GM18511 (cell line): Measurements from ENCODE around the gene OPTC.
"Not testable (repeated sequence)": the region's sequence is repeated elsewhere in the genome, so short reads cannot be mapped to it uniquely, and the experiment has no call there.

Experiments
- ATAC-seq: cut with Tn5 transposase; IDR thresholded peaks from one replicate; pipeline ENCODE4 v1.9.1; 2021; ENCODE audit warnings: mild to moderate bottlenecking, moderate library complexity; ENCODE audit not compliant: unreplicated experiment

Gene OPTC

DNA sequence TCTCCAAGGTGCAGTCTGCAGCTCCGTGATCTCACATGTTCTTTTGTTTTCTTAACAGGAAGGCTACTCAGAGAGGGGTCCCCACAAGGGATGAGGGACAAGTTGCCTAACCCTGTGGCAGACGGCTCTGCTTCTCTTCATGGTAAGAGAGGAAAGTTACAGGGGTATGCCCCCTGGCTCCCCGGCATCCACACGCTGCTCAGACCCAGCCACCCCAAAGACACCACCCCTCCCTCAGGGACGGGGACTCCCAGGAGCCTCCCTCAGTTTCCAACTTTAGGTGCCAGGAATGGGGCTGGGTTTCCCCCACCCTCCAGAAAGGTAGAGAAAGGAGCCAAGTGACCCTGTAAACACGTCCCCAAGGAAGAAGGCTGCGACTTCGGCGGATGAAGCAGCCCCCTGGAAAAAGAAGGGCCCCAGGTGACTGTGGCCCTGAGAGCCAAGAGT, 19.7 kb downstream of the OPTC start:
- ATAC-seq: no peak

DNA sequence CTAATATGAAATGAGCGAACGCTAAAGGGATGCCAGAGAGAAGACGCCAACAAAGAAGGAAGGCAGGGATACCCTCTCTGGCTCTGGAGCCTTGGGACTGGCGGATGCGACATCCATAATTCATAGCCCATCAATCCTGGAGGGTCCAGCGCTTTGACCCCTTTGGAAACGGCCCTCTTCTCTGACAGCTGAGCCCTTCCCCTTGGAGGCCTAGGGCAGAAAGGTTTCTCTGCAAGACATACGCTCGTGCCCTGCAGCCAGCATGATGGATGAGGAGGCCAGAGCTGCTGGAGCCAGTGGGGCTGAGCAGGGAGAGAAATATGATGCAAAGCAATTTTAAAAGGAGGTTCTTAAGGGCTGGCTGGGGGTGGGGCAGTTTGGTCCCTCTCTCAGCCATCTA, 22.2 kb downstream of the OPTC start:
- no peak for ATAC-seq

DNA sequence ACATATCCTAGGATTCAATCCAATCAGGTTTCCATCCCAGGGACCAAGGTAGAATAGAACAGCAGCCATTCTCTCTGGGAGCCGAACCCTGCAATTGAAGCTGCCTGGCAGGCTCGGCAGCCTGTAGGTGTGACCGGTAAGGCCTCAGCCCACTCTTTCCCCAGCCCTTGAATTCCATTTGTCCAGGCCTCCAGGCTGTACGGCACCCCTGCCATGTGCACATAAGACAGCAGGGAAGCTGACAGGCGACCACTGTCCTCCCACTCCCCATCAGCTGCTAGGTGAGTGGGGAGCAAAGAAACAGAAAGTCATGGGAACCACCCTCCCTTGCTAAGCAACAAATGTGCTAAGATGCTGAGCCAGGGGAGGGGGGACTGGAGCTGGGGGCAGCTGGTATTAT, 23.0 kb downstream of the OPTC start:
- ATAC-seq: no peak

- no peak for ATAC-seq
Observed at GRCh38 chr1:203517426-203518110, 23.6 kb downstream of the OPTC start.

- ATAC-seq: not testable (repeated sequence)
Observed at GRCh38 chr1:203518139-203518538, 24.2 kb downstream of the OPTC start.

DNA sequence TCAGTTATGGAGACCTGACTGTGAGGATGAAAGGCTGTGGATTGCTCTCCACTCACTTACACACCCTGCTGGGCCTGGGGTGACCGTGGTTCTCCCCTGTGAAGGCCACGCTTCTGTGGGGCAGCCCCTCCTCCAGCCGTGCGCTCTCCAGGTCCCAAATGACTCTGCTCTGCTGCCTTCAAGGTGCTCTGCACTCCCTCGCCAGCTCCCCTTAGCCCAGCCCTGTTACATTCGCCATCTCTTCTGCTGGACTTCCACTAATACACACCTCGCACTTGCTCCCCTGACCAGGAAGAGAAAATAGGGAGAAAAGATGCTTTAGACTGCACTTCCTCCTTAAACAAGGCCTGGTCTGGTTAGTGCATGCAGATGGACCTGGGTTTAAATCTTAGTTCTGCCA, 24.6 kb downstream of the OPTC start:
- no peak for ATAC-seq

GRCh38 chr1:203519053-203519840, 25.3 kb downstream of the OPTC start:
- no peak for ATAC-seq

DNA sequence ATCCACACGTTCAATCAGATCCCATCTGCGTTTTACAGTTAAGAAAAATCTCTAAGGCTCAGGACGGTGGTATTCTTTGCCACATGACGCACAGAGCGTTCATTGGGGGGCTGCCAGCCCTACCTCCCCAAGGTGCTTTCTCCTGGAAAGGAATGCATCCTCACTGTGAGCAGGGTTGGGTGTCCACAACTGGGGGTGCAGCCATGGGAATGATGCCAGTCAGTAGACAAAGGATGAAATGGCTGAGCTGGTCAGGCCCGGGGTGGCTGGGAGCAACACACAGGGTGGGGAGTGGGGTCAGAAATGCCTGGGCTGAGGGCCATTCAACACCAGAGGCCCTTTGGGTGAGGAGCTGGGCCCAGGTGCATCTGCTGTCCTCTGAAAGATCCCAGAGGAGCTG, 25.9 kb downstream of the OPTC start:
- no peak for ATAC-seq

- ATAC-seq: no peak
Observed at GRCh38 chr1:203520315-203520714, 26.4 kb downstream of the OPTC start.

DNA sequence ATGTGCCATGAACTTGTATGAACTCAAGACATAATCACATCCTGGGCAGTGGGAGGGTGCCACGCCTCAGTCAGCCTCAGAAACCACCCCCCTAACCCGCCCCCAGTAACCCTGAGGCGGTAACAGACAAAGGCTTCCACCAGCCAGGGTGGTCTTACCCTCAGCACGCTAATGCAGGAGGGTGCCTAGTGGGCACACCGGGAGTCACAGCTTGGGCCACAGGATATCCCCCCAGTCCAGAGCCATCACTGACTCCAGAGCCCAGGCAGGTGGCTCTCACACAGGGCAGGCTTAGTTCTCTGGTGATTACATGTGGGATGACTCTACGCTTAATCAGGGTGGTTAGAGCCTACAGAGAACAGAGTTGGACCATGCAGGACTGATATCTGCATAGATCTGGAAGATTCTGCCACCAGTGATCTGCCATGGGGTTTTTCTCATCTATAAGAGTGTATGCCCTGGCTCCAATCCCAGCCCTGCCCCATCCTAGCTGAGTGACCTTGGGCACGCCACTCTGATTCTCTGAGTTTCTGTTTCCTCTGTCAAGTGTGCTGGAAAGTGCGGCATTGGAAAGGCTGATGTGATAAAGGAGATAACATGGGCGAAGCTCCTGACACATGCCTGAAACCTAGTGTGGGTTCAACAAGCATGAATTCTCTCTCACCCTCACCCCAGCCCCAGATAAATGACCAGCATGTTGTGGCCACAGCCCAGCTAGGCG, 27.3 kb downstream of the OPTC start:
- ATAC-seq: no peak

DNA sequence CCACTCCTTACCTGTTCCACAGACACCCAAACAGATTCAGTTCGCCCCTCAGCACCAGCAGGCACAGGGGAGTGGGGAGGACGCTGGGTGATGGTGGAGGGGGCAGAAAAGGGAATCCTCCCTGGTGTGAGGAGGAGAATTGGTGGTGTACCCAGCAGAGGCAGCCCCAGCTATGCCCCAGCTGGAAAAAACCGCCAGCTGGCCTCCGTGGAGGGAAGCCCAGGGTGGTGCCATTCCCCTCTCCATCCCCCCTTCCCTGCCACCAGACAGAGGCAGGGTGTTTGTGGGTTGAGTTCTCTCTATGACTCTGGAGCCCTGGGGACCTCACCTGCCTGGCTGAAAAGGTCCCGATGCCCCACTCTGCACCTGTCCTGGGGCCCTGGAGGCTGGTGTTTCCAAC, 27.9 kb downstream of the OPTC start:
- ATAC-seq: no peak

GRCh38 chr1:203522237-203522636, 28.3 kb downstream of the OPTC start:
- no peak for ATAC-seq

- ATAC-seq: no peak
Observed at GRCh38 chr1:203523667-203524066, 29.7 kb downstream of the OPTC start.

GRCh38 chr1:203524152-203524551, 30.2 kb downstream of the OPTC start:
- ATAC-seq: no peak

DNA sequence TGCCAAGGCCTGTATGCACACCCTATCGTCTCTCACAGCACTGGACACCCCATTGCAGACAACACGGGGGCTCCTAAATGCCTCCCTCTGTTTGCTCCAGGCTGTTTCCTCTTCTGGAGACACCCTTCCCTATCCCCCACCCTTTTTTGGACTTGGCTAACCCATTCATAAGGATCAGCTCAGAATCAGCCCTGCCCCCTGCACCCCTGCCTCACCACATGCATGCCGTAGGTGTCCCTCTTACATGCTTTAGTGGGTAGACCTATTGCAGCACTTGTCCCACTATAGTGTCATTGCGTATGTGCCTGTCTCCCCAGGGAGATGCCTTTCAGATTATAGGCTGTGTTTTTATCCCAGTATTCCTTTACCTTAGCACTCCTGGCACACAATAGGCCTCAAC, 30.9 kb downstream of the OPTC start:
- no peak for ATAC-seq

GRCh38 chr1:203525685-203526084, 31.7 kb downstream of the OPTC start:
- no peak for ATAC-seq

- ATAC-seq: no peak
Observed at GRCh38 chr1:203526130-203526529, 32.2 kb downstream of the OPTC start.

DNA sequence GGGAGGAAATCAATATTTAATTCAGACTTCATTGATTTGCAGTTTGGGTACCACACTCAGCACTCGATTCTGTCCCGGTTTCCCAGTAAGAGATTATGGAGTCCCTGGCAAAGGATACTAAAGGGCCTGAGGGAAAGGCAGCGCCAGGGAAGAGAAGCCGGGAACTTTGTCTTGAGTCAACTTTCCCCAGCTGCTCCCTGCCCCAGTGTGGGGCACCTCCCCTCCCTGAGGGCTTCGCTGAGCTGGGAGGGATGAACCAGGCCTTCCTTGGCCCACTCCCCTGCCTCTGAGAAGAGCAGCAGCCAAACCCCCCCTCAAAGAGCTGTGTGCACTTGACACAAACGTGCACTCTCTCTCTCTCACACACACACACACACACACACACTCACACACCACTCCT, 32.6 kb downstream of the OPTC start:
- no peak for ATAC-seq

- no peak for ATAC-seq
Observed at GRCh38 chr1:203527013-203527412, 33.1 kb downstream of the OPTC start.

- ATAC-seq: no peak
Observed at GRCh38 chr1:203528063-203528462, 34.1 kb downstream of the OPTC start.

DNA sequence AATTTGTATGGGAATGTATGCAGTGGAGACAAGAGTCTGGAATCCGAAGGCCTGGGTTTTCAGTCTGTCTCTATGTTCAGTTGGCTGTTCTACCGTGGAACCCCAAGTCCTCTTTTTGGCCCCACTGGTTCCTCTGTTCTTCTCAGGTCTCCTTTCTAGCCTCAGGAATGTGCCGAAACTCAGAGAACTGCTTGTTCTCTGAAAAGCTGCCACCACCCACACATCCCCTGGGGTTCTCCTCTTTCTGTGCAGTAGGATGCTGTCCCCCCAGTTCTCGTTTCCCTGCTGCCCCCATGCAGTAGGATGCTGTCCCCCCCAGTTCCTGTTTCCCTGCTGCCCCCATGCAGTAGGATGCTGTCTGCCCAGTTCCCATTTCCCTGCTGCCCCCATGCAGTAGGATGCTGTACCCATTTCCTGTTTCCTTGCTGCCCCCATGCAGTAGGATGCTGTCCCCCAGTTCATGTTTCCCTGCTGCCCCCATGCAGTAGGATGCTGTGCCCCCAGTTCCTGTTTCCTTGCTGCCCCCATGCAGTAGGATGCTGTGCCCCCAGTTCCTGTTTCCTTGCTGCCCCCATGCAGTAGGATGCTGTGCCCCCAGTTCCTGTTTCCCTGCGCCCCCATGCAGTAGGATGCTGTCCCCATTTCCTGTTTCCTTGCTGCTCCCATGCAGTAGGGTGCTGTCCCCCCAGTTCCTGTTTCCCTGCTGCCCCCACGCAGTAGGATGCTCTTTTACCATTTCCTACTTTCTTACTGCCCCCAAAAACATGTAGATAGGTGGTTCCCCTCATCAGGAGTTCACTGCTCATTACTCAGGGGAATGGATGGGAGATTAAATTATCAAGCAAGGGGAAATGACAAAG, 35.3 kb downstream of the OPTC start:
- no peak for ATAC-seq
